DND-41 (cell line): ENCODE data around the gene CAV3.

Experiments
- ATAC-seq: fragments of 200-7000 bp; cut with Tn5 transposase; 3 replicates; pipeline ENCODE4 v1.9.1; 2021; ENCODE audit warnings: low read depth; ENCODE audit not compliant: insufficient read depth
- DNase-seq: peaks from one replicate; pipeline ENCODE4 v3.0.0-alpha.2; 2020
- H2AFZ ChIP-seq: 2 replicates; pipeline ENCODE4 v1.6.0; 2012; ENCODE audit warnings: low read depth, low read length
- H3K27ac ChIP-seq: 2 replicates; pipeline ENCODE4 v1.5.1; 2012; ENCODE audit warnings: low read length, inconsistent platforms
- H3K27me3 ChIP-seq: fragments of 200-600 bp; sonication (generic); 2 replicates; pipeline ENCODE4 v1.6.0; 2012; ENCODE audit warnings: low read length, mild to moderate bottlenecking, inconsistent platforms; ENCODE audit not compliant: insufficient read depth, poor library complexity
- H3K36me3 ChIP-seq: 2 replicates; pipeline ENCODE4 v1.5.1; 2012; ENCODE audit warnings: low read length, inconsistent platforms; ENCODE audit not compliant: insufficient read depth
- H3K4me1 ChIP-seq: 2 replicates; pipeline ENCODE4 v1.5.1; 2012; ENCODE audit warnings: mild to moderate bottlenecking, low read length; ENCODE audit not compliant: insufficient read depth
- H3K4me2 ChIP-seq: 2 replicates; pipeline ENCODE4 v1.6.0; 2012; ENCODE audit warnings: mild to moderate bottlenecking, moderate library complexity, low read length, inconsistent platforms; ENCODE audit not compliant: insufficient read depth
- H3K4me3 ChIP-seq, 2 experiments: fragments of 200-600 bp in 1 of 2; shearing (Covaris generic) in 1 of 2; 2 replicates each; pipeline ENCODE4 v1.5.1; 2012 to 2016; ENCODE audit warnings: inconsistent platforms in 2 of 2, low read length in 2 of 2, mild to moderate bottlenecking in 2 of 2, low read depth in 1 of 2, moderate library complexity in 1 of 2
- H3K79me2 ChIP-seq: 2 replicates; pipeline ENCODE4 v1.6.0; 2012; ENCODE audit warnings: low read length, inconsistent platforms; ENCODE audit not compliant: insufficient read depth
- H3K9ac ChIP-seq: 2 replicates; pipeline ENCODE4 v1.6.0; 2012; ENCODE audit warnings: low read depth, mild to moderate bottlenecking, inconsistent platforms, low read length, moderate library complexity
- H3K9me3 ChIP-seq: 2 replicates; pipeline ENCODE4 v1.5.1; 2012; ENCODE audit warnings: low read length, moderate library complexity, mild to moderate bottlenecking, inconsistent platforms; ENCODE audit not compliant: insufficient read depth, severe bottlenecking
- H4K20me1 ChIP-seq: 2 replicates; pipeline ENCODE4 v1.6.0; 2012; ENCODE audit warnings: low read length; ENCODE audit not compliant: insufficient read depth
- EZH2 ChIP-seq: IDR thresholded peaks from 3 replicates; pipeline ENCODE4 v1.6.1; 2012; ENCODE audit warnings: borderline replicate concordance, low read depth, mild to moderate bottlenecking, moderate library complexity, low read length, inconsistent platforms; ENCODE audit not compliant: severe bottlenecking
- TF ChIP-seq, protein P1 (sequence below): IDR thresholded peaks from 2 replicates; pipeline ENCODE4 v1.5.1; 2012; ENCODE audit warnings: borderline replicate concordance, low read length, moderate library complexity, mild to moderate bottlenecking; ENCODE audit not compliant: poor library complexity, severe bottlenecking; ENCODE audit errors: extremely low read depth

CAV3 gene

DNA sequence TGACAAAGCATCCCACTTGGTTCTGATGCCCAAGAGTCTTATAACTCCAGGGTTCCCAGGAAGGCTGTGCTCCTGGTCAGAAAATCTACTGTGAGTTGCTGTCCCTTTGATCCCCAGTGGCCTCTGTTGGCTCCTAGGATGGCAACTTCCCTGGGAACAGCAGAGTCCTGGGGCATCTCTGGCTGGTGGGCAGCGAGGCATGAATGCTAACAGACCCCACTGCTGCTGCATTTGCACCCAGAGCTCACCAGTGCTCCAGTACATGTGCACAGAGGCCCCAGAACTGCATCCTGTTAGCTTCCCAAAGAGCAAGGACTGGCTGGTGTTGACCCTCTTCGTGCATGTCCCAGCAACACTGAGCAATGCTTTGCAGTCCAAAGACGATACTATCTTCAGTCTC lies 15.7 kb downstream of the CAV3 start:
- no peaks in the 10 kb centered on the region for H3K9me3 ChIP-seq
- H3K9ac ChIP-seq = no peak overlapping the region
- ATAC-seq (no peak), DNase-seq (no peak)
- no peak for TF ChIP-seq EZH2
- TF ChIP-seq, protein P1, sequence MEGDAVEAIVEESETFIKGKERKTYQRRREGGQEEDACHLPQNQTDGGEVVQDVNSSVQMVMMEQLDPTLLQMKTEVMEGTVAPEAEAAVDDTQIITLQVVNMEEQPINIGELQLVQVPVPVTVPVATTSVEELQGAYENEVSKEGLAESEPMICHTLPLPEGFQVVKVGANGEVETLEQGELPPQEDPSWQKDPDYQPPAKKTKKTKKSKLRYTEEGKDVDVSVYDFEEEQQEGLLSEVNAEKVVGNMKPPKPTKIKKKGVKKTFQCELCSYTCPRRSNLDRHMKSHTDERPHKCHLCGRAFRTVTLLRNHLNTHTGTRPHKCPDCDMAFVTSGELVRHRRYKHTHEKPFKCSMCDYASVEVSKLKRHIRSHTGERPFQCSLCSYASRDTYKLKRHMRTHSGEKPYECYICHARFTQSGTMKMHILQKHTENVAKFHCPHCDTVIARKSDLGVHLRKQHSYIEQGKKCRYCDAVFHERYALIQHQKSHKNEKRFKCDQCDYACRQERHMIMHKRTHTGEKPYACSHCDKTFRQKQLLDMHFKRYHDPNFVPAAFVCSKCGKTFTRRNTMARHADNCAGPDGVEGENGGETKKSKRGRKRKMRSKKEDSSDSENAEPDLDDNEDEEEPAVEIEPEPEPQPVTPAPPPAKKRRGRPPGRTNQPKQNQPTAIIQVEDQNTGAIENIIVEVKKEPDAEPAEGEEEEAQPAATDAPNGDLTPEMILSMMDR = no peak
- H3K27ac ChIP-seq = no peak overlapping the region
- H3K4me2 ChIP-seq = no peak overlapping the region
- H3K27me3 ChIP-seq = no peaks in the 10 kb centered on the region
- no peaks in the 10 kb centered on the region for H4K20me1 ChIP-seq
- no peaks in the 10 kb centered on the region for H3K4me1 ChIP-seq
- peaks cover 6% of the 10 kb centered on the region for H3K36me3 ChIP-seq
- H3K4me3 ChIP-seq = no peak overlapping the region
- no peaks in the 10 kb centered on the region for H3K79me2 ChIP-seq
- no peak overlapping the region for H2AFZ ChIP-seq

DNA sequence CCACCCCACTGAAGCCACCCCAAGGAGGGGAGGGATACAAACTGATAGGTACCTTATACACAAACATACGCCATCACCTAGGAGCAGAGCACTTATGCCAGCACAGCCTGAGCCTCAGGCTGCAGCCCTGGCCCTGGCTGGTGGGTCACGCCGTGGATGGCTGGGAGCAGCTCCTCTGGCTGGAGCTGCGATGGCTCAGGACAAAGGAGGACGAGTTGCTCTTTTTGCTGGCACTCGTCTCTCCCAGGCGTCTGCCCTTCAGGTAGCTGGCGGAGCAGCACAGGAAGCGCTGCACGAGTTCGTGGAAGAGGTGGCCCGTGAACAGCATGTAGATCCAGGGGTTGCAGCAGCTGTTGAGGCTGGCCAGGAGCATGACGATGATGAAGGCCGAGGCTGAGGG lies 19.2 kb downstream of the CAV3 start:
- no peak for ATAC-seq
- no peak overlapping the region for H3K4me3 ChIP-seq
- no peaks in the 10 kb centered on the region for H3K79me2 ChIP-seq
- H3K4me2 ChIP-seq = no peak overlapping the region
- peaks cover 6% of the 10 kb centered on the region for H3K36me3 ChIP-seq
- DNase-seq = no peak
- H2AFZ ChIP-seq = no peak overlapping the region
- H3K4me1 ChIP-seq = no peaks in the 10 kb centered on the region
- H3K27me3 ChIP-seq = no peaks in the 10 kb centered on the region
- H3K9me3 ChIP-seq = no peaks in the 10 kb centered on the region
- no peak overlapping the region for H3K27ac ChIP-seq
- TF ChIP-seq, protein P1 = no peak
- no peak for TF ChIP-seq EZH2
- H4K20me1 ChIP-seq = no peaks in the 10 kb centered on the region
- no peak overlapping the region for H3K9ac ChIP-seq

DNA sequence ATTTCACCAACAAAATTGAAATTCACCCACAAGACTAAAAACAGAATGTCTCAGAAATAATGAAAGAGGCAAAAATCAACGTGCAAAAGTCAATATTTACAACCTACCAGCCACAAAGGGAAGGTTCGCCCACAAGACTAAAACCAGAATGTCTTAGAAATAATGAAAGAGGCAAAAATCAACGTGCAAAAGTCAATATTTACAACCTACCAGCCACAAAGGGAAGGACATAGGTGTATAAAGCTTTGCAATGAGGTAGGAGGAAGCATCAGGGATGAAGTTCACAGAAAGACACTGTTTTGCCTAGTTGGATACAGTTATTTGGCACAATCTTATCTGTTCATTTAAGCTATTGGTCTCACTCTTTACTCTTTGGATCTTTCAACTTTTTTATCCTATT lies 21.5 kb downstream of the CAV3 start:
- Histone ChIP-seq H3K27me3 (no peaks in the 10 kb centered on the region), H3K4me1 (no peaks in the 10 kb centered on the region), H3K79me2 (no peaks in the 10 kb centered on the region), H3K9me3 (no peaks in the 10 kb centered on the region), H3K36me3 (peaks cover 6% of the 10 kb centered on the region), H3K4me2 (no peak overlapping the region), H3K27ac (no peak overlapping the region), H2AFZ (no peak overlapping the region), H3K9ac (no peak overlapping the region), H3K4me3 (no peak overlapping the region), H4K20me1 (no peaks in the 10 kb centered on the region)
- DNase-seq (no peak), ATAC-seq (no peak)
- no peak for TF ChIP-seq EZH2
- TF ChIP-seq, protein P1 = no peak
